Neural cell (in vitro differentiated cells): ENCODE results near the gene TRPC4AP. TPM values are rescaled to one million over a fixed set of nuclear protein-coding genes. Genes with fewer than 3 reads are reported as not detected.

Source experiments
- H2AFZ ChIP-seq: fragments of 200-600, 300-800 bp; sonication (generic), shearing (Covaris generic); 2 replicates; pipeline ENCODE4 v1.6.0; 2014; ENCODE audit warnings: low read depth, mild to moderate bottlenecking, antibody characterized with exemption, low read length, moderate library complexity
- H3F3A ChIP-seq: fragments of 200-600 bp; shearing (Covaris generic); 2 replicates; pipeline ENCODE4 v1.6.1; 2016; ENCODE audit warnings: mild to moderate bottlenecking, moderate library complexity, mixed read lengths, antibody characterized with exemption, low read length; ENCODE audit not compliant: insufficient read depth, poor library complexity, severe bottlenecking
- H3K27ac ChIP-seq: fragments of 200-600, 300-800 bp; sonication (generic), shearing (Covaris generic); 2 replicates; pipeline ENCODE4 v1.5.1; 2014; ENCODE audit warnings: mild to moderate bottlenecking, low read length, moderate library complexity
- H3K27me3 ChIP-seq: fragments of 300-800, 200-600 bp; sonication (generic), shearing (Covaris generic); 2 replicates; pipeline ENCODE4 v1.6.0; 2014; ENCODE audit warnings: mild to moderate bottlenecking, low read depth, low read length, moderate library complexity; ENCODE audit not compliant: insufficient read depth
- H3K36me3 ChIP-seq: fragments of 300-800, 200-600 bp; sonication (generic), shearing (Covaris generic); 2 replicates; pipeline ENCODE4 v1.5.1; 2014; ENCODE audit warnings: mild to moderate bottlenecking, antibody characterized with exemption, low read length, moderate library complexity; ENCODE audit not compliant: insufficient read depth
- H3K4me2 ChIP-seq: fragments of 300-800, 200-600 bp; sonication (generic), shearing (Covaris generic); 2 replicates; pipeline ENCODE4 v1.6.0; 2014; ENCODE audit warnings: mild to moderate bottlenecking, low read length
- H3K4me3 ChIP-seq: fragments of 300-800, 200-600 bp; sonication (generic), shearing (Covaris generic); 2 replicates; pipeline ENCODE4 v1.5.1; 2014; ENCODE audit warnings: mild to moderate bottlenecking, low read length, moderate library complexity
- H3K79me2 ChIP-seq: fragments of 200-600 bp; shearing (Covaris generic); replicated peaks from 2 replicates; pipeline ENCODE4 v1.6.0; 2014; ENCODE audit warnings: mild to moderate bottlenecking, low read length, moderate library complexity; ENCODE audit not compliant: insufficient read depth
- H3K9ac ChIP-seq: fragments of 300-800, 200-600 bp; sonication (generic), shearing (Covaris generic); 2 replicates; pipeline ENCODE4 v1.6.1; 2016; ENCODE audit warnings: mild to moderate bottlenecking, low read length, mixed read lengths
- H3K9me2 ChIP-seq: fragments of 200-600 bp; shearing (Covaris generic); 2 replicates; pipeline ENCODE4 v1.6.1; 2016; ENCODE audit warnings: mild to moderate bottlenecking, low read length, mixed read lengths; ENCODE audit not compliant: insufficient read depth
- H3K9me3 ChIP-seq: fragments of 200-600, 300-800 bp; sonication (generic), shearing (Covaris generic); 2 replicates; pipeline ENCODE4 v1.6.1; 2016; ENCODE audit warnings: mild to moderate bottlenecking, mixed run types, low read length, moderate library complexity, mixed read lengths
- H4K20me1 ChIP-seq: fragments of 200-600 bp; shearing (Covaris generic); 2 replicates; pipeline ENCODE4 v1.6.1; 2016; ENCODE audit warnings: mild to moderate bottlenecking, mixed run types; ENCODE audit not compliant: insufficient read depth
- EP300 ChIP-seq: fragments of 450-650 bp; conservative IDR thresholded peaks from 2 replicates; pipeline ENCODE4 v1.6.1; 2014; ENCODE audit warnings: antibody characterized with exemption, mild to moderate bottlenecking, moderate library complexity; ENCODE audit not compliant: poor library complexity, severe bottlenecking
- EZH2 ChIP-seq: fragments of 200-600, 300-800 bp; shearing (Covaris generic), sonication (generic); IDR thresholded peaks from 2 replicates; pipeline ENCODE4 v1.6.1; 2014; ENCODE audit warnings: antibody characterized with exemption, low read length, borderline replicate concordance, mild to moderate bottlenecking; ENCODE audit not compliant: insufficient read depth, poor library complexity, severe bottlenecking
- MXI1 ChIP-seq: fragments of 450-650 bp; conservative IDR thresholded peaks from 2 replicates; pipeline ENCODE4 v1.6.1; 2014; ENCODE audit warnings: antibody characterized with exemption, mild to moderate bottlenecking; ENCODE audit not compliant: poor library complexity, severe bottlenecking
- POLR2AphosphoS5 ChIP-seq: IDR thresholded peaks from 2 replicates; pipeline ENCODE4 v1.6.1; 2012
- RAD21 ChIP-seq: fragments of 450-650 bp; conservative IDR thresholded peaks from 2 replicates; pipeline ENCODE4 v1.6.1; 2014; ENCODE audit warnings: antibody characterized with exemption, mild to moderate bottlenecking, moderate library complexity
- SMC3 ChIP-seq: fragments of 450-650 bp; conservative IDR thresholded peaks from 2 replicates; pipeline ENCODE4 v1.6.1; 2014; ENCODE audit warnings: antibody characterized with exemption, mild to moderate bottlenecking, moderate library complexity; ENCODE audit not compliant: poor library complexity
- TAF1 ChIP-seq: IDR thresholded peaks from 2 replicates; pipeline ENCODE4 v1.6.1; 2012; ENCODE audit warnings: low read depth
- polyA plus RNA-seq: library from polyadenylated mRNA; depleted of rRNA; stranded (reverse); fragments of >200 nt; gene quantifications from 2 replicates; pipeline ENCODE4 v1.2.3, GENCODE V29; 2014
- TF ChIP-seq, protein P1 (sequence below): IDR thresholded peaks from 2 replicates; pipeline ENCODE4 v1.6.1; 2012; ENCODE audit warnings: borderline replicate concordance
- TF ChIP-seq, protein P2 (sequence below): fragments of 450-650 bp; IDR thresholded peaks from 2 replicates; pipeline ENCODE4 v1.5.1; 2014; ENCODE audit warnings: antibody characterized with exemption, mild to moderate bottlenecking, moderate library complexity; ENCODE audit not compliant: poor library complexity, severe bottlenecking

TRPC4AP gene
- polyA plus RNA-seq, 1 donor from 2014 or later: 85.9 TPM

DNA sequence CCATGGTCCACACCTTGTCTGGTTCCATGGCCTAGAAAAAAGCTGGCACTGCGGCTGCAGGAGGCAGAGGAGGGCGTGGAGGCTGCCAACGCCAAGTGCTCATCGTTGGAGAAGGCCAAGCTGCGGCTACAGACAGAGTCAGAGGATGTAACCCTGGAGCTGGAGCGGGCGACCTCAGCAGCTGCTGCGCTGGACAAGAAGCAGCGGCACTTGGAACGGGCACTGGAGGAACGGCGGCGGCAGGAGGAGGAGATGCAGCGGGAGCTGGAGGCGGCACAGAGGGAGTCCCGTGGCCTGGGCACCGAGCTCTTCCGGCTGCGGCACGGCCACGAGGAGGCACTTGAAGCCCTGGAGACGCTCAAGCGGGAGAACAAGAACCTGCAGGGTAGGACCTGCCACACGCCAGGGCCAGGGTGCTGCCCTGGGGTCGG, 93.6 kb downstream of the TRPC4AP start:
- Histone ChIP-seq H3K79me2 (no peaks in the 10 kb centered on the region), H3K4me3 (no peak overlapping the region), H3K9ac (no peak overlapping the region), H3F3A (no peaks in the 10 kb centered on the region), H3K27ac (no peak overlapping the region), H3K4me2 (no peak overlapping the region), H3K36me3 (no peaks in the 10 kb centered on the region), H3K9me2 (no peaks in the 10 kb centered on the region), H3K9me3 (no peaks in the 10 kb centered on the region), H3K27me3 (no peaks in the 10 kb centered on the region), H4K20me1 (no peaks in the 10 kb centered on the region), H2AFZ (no peak overlapping the region)
- TF ChIP-seq SMC3 (no peak), RAD21 (no peak), EP300 (no peak), POLR2AphosphoS5 (no peak), EZH2 (no peak), TAF1 (no peak)
- TF ChIP-seq, protein P1, sequence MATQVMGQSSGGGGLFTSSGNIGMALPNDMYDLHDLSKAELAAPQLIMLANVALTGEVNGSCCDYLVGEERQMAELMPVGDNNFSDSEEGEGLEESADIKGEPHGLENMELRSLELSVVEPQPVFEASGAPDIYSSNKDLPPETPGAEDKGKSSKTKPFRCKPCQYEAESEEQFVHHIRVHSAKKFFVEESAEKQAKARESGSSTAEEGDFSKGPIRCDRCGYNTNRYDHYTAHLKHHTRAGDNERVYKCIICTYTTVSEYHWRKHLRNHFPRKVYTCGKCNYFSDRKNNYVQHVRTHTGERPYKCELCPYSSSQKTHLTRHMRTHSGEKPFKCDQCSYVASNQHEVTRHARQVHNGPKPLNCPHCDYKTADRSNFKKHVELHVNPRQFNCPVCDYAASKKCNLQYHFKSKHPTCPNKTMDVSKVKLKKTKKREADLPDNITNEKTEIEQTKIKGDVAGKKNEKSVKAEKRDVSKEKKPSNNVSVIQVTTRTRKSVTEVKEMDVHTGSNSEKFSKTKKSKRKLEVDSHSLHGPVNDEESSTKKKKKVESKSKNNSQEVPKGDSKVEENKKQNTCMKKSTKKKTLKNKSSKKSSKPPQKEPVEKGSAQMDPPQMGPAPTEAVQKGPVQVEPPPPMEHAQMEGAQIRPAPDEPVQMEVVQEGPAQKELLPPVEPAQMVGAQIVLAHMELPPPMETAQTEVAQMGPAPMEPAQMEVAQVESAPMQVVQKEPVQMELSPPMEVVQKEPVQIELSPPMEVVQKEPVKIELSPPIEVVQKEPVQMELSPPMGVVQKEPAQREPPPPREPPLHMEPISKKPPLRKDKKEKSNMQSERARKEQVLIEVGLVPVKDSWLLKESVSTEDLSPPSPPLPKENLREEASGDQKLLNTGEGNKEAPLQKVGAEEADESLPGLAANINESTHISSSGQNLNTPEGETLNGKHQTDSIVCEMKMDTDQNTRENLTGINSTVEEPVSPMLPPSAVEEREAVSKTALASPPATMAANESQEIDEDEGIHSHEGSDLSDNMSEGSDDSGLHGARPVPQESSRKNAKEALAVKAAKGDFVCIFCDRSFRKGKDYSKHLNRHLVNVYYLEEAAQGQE: no peak
- TF ChIP-seq, protein P2, sequence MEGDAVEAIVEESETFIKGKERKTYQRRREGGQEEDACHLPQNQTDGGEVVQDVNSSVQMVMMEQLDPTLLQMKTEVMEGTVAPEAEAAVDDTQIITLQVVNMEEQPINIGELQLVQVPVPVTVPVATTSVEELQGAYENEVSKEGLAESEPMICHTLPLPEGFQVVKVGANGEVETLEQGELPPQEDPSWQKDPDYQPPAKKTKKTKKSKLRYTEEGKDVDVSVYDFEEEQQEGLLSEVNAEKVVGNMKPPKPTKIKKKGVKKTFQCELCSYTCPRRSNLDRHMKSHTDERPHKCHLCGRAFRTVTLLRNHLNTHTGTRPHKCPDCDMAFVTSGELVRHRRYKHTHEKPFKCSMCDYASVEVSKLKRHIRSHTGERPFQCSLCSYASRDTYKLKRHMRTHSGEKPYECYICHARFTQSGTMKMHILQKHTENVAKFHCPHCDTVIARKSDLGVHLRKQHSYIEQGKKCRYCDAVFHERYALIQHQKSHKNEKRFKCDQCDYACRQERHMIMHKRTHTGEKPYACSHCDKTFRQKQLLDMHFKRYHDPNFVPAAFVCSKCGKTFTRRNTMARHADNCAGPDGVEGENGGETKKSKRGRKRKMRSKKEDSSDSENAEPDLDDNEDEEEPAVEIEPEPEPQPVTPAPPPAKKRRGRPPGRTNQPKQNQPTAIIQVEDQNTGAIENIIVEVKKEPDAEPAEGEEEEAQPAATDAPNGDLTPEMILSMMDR: no peak

DNA sequence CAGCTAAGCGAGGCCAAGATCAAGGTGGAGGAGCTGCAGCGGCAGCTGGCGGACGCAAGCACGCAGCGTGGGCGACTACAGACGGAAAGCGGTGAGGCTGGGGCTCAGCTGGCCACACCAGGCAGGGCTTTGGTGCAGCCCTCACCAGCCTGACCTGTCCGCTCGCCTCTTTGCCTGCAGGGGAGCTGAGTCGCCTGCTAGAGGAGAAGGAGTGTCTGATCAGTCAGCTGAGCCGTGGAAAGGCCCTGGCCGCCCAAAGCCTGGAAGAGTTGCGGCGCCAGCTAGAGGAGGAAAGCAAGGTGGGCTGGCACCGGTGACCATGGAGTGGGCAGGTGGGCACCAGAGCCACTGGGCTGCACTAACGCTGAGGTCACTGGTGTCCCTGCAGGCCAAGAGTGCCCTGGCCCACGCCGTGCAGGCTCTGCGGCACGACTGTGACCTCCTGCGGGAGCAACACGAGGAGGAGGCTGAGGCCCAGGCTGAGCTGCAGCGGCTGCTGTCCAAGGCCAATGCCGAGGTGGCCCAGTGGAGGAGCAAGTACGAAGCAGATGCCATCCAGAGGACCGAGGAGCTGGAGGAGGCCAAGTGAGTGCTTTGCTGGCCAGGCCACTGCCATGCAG, 94.2 kb downstream of the TRPC4AP start:
- Histone ChIP-seq H3K4me3 (no peak overlapping the region), H3K36me3 (no peaks in the 10 kb centered on the region)

More for the DNA sequence above, 94.2 kb downstream of the TRPC4AP start:
- no peak overlapping the region for H2AFZ ChIP-seq
- no peaks in the 10 kb centered on the region for H3K9me2 ChIP-seq
- no peaks in the 10 kb centered on the region for H4K20me1 ChIP-seq
- no peak overlapping the region for H3K4me2 ChIP-seq
- no peaks in the 10 kb centered on the region for H3K79me2 ChIP-seq
- H3F3A ChIP-seq: no peaks in the 10 kb centered on the region
- no peaks in the 10 kb centered on the region for H3K27me3 ChIP-seq
- TF ChIP-seq EP300 (no peak), MXI1 (no peak), SMC3 (no peak), POLR2AphosphoS5 (no peak), RAD21 (no peak), TAF1 (no peak), EZH2 (no peak)
- TF ChIP-seq, protein P1: no peak
- TF ChIP-seq, protein P2: no peak
- no peaks in the 10 kb centered on the region for H3K9me3 ChIP-seq
- no peak overlapping the region for H3K27ac ChIP-seq
- H3K9ac ChIP-seq: no peak overlapping the region
